Brain microvascular endothelial cell (primary cell): Measurements from ENCODE around the gene IGSF9.

Source experiments
- DNase-seq: peaks from one replicate; pipeline ENCODE4 v3.0.0-alpha.2; 2020
- H3K27ac ChIP-seq: fragments of 250-450 bp; sonication (Bioruptor Pico); 2 replicates; pipeline ENCODE4 v1.5.1; 2020; ENCODE audit warnings: mild to moderate bottlenecking, moderate library complexity
- H3K27me3 ChIP-seq: fragments of 250-450 bp; sonication (Bioruptor Pico); replicated peaks from 2 replicates; pipeline ENCODE4 v1.5.1; 2020; ENCODE audit warnings: mild to moderate bottlenecking
- H3K36me3 ChIP-seq: fragments of 250-450 bp; sonication (Bioruptor Pico); replicated peaks from 2 replicates; pipeline ENCODE4 v1.5.1; 2020; ENCODE audit warnings: mild to moderate bottlenecking
- H3K4me3 ChIP-seq: 2 replicates; pipeline ENCODE4 v1.5.1; 2011; ENCODE audit warnings: low read depth, mild to moderate bottlenecking, control low read depth, low read length, moderate library complexity
- in situ Hi-C: cut with HindIII; loops from 2 replicates; pipeline ENCODE4 v1.10.0; 2017; ENCODE audit warnings: low sequenced_read_pairs, low pct_ligation_motif_present
- TF ChIP-seq, protein P1 (sequence below): IDR thresholded peaks from 2 replicates; pipeline ENCODE4 v1.5.1; 2011; ENCODE audit warnings: low read depth, mild to moderate bottlenecking, moderate library complexity, low read length, control low read depth, inconsistent platforms; ENCODE audit errors: missing control alignments

IGSF9 gene

DNA sequence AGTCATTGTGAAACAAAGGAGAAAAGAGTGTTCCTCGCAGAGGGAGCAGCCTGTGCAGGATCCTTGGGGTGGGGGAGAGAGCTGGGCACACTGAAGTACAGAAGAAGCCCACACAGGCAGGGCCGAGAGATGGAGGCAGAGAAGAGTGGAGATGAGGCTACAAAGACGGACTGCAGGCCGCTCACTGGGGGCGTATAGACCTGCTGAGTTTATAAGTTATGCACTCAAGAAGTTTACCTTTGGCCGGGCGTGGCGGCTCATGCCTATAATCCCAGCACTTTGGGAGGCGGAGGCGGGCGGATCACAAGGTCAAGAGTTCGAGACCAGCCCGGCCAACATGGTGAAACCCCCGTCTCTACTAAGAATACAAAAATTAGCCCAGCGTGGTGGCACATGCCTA is 16.2 kb upstream of the IGSF9 start:
- TF ChIP-seq, protein P1, sequence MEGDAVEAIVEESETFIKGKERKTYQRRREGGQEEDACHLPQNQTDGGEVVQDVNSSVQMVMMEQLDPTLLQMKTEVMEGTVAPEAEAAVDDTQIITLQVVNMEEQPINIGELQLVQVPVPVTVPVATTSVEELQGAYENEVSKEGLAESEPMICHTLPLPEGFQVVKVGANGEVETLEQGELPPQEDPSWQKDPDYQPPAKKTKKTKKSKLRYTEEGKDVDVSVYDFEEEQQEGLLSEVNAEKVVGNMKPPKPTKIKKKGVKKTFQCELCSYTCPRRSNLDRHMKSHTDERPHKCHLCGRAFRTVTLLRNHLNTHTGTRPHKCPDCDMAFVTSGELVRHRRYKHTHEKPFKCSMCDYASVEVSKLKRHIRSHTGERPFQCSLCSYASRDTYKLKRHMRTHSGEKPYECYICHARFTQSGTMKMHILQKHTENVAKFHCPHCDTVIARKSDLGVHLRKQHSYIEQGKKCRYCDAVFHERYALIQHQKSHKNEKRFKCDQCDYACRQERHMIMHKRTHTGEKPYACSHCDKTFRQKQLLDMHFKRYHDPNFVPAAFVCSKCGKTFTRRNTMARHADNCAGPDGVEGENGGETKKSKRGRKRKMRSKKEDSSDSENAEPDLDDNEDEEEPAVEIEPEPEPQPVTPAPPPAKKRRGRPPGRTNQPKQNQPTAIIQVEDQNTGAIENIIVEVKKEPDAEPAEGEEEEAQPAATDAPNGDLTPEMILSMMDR = no peak
- H3K4me3 ChIP-seq = no peak overlapping the region
- H3K27me3 ChIP-seq = peaks cover 2% of the 10 kb centered on the region
- H3K27ac ChIP-seq = no peak overlapping the region
- H3K36me3 ChIP-seq = no peaks in the 10 kb centered on the region
- in situ Hi-C loops = no loop called here
- DNase-seq = no peak

DNA sequence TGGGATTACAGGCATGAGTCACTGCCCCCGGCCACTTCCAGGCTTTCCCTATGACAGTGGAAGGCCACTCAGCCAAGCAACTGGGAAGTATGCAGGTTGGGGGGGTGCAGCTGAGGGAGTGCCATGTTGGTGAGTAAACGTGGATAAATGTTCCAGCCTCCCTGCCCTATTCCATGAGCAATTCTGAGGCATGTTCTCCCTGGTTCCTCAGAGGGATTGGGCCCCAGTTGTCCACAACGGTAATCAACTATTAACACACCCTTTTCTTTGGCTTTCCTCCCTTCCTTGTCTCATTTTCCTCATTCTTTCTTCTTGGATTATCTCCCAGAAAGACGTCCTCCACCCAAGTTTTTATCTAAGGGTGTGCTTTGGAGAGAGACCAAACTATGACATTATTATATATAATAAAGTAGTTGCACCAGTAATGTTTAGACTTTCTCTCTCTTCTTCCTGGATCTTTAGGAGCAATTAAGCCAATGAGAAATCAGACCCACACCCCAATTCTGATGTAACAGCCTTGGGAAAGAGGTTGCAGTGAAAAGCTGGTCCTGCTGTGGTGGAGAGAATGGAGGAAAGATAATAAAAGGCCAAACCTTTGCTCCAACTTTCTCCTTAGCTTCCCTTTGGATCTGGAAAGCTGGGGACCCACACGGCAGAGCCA is 15.4 kb upstream of the IGSF9 start:
- TF ChIP-seq, protein P1 = no peak
- no peak overlapping the region for H3K4me3 ChIP-seq
- H3K36me3 ChIP-seq = no peaks in the 10 kb centered on the region
- in situ Hi-C loops = no loop called here
- DNase-seq = peak; percentile 7
- peaks cover 2% of the 10 kb centered on the region for H3K27me3 ChIP-seq
- no peak overlapping the region for H3K27ac ChIP-seq

DNA sequence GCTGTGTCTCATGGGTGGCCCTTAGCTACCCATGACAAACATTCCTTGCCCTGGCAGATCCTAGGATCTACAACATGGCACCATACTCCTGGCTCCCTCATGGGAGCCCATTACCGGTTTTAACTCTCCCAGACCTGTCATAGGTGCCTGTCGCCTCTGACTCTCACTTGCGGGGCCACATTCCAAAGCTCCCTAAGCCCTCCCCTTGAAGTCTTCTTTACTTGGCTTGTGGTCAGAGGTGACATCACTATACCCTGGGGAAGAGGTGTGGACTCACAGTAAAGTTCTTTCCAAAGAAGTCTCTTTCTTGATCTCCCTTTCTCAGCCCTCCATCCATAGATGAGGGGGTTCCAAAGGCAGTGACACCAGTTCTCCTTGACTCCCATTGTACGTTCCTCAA is 14.0 kb upstream of the IGSF9 start:
- Histone ChIP-seq H3K27ac (no peak overlapping the region), H3K4me3 (no peak overlapping the region), H3K36me3 (no peaks in the 10 kb centered on the region), H3K27me3 (peaks cover 2% of the 10 kb centered on the region)
- TF ChIP-seq, protein P1 = no peak
- no peak for DNase-seq
- in situ Hi-C loops = no loop called here

DNA sequence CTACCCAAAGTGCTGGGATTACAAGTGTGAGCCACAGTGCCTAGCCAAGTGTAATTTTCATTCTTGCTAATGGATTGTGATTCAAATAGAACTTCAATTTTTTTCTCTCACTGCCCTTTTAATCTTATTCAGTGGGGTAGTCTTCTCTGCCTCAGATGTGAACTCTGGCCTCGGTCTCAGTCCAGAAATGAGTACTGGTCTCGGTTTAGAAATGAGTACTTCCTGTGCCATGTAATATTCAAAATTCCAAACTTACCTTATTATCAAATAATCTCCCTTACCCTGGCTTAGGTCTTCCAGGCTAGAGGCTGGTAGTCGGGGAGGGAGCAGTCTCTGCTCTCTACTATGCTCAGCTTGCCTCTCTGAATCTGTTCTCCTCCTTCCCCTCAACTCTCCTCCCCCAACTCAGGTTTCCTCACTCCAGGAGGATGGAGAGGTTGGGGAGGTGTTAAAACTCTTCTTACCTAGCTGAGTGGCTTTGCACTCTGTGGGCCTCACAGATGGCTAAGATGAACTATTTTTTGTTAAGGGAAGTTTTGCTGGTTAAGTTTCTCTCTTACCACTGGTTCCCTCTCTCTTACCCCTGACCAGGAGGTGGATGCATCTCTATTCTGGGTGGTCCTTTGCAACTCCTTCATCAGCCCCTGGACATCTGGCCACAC is 13.4 kb upstream of the IGSF9 start:
- no peak overlapping the region for H3K4me3 ChIP-seq
- H3K27ac ChIP-seq = no peak overlapping the region
- TF ChIP-seq, protein P1 = no peak
- in situ Hi-C loops = no loop called here
- H3K36me3 ChIP-seq = no peaks in the 10 kb centered on the region
- H3K27me3 ChIP-seq = peaks cover 2% of the 10 kb centered on the region
- no peak for DNase-seq

DNA sequence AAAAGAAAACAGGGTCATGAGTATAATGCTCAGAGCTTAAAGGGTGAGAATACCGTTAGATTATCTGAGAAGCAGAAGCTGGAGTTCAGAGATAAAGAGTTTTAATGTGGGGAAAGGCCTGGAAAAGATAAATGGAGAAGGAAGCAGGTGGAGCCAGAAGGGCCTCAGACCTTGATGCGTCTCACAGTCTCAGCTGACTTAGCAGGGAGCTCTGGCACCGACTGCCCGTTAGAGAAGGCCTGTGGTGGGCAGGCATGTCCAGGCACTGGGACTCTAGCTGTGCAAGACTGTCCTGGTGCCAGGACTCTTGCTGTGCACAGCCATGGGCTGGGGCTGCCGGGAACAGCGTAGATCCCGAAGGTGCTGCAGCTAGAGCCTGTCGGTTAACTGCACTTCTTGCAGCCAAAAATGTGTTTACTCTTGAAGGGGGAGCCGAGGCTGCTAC is 12.4 kb upstream of the IGSF9 start:
- in situ Hi-C loops = no loop called here
- DNase-seq = no peak
- Histone ChIP-seq H3K27me3 (no peaks in the 10 kb centered on the region), H3K36me3 (no peaks in the 10 kb centered on the region), H3K4me3 (no peak overlapping the region), H3K27ac (no peak overlapping the region)
- TF ChIP-seq, protein P1 = no peak
